ENCODE results near the gene TMOD3. TPM values are rescaled to one million over a fixed set of nuclear protein-coding genes. Genes with fewer than 3 reads are reported as not detected.

The TMOD3 gene
- total and polyA plus RNA-seq, 4 donors: 12.4 to 108 (median 41.1) TPM

DNA sequence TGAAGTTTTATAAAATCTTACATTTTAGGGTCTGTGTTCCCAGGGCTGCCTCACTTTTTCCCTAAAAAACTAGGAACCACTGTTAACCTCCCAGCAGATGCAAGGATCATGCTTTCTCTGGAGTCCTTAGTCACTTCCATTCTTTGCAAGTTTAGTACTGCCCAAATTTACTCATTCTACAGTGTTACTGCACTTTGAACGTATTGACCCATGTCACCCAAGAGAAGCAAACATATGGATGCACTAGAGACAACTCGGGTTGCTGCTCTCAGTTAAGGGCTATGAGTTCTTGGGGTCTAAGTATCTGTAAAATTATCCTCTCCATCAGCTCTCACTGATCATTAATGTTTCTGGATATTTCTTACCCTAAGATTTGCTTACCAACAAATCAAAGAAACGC is 83.1 kb downstream of the TMOD3 start:
- no peaks in the 10 kb centered on the region for H3K4me1 ChIP-seq (ENCODE audit: control insufficient read depth in 5 of 5, insufficient read depth in 5 of 5, low read length in 5 of 5)
- no peak overlapping the region for H3K4me3 ChIP-seq
- H3K9ac ChIP-seq (ENCODE audit: insufficient read depth in 1 of 2, low read length in 2 of 2): no peak overlapping the region
- H3K27me3 ChIP-seq (ENCODE audit: control insufficient read depth in 3 of 3, insufficient read depth in 3 of 3, low read length in 2 of 3): no peaks in the 10 kb centered on the region
- WGBS, 2 donors: 96 to 98% methylated on average over 3 of the region's 3 CpGs
- DNase-seq: no peak
- no peak for ATAC-seq (ENCODE audit: insufficient read depth, low FRiP score)
- H3K9me3 ChIP-seq (ENCODE audit: control insufficient read depth in 4 of 4, insufficient read depth in 3 of 4, low read length in 3 of 4): no peaks in the 10 kb centered on the region
- peaks cover 13 to 24% (median 16%) of the 10 kb centered on the region in 4 donors for H3K36me3 ChIP-seq (ENCODE audit: control insufficient read depth in 4 of 4, insufficient read depth in 4 of 4, low read length in 4 of 4)
- H3K27ac ChIP-seq (ENCODE audit: low read depth in 1 of 2, low read length in 1 of 2): no peak overlapping the region
- TF ChIP-seq CTCF (IDR thresholded peaks at IDR 0.05; ENCODE audit: control extremely low read depth, extremely low read depth): no peak

DNA sequence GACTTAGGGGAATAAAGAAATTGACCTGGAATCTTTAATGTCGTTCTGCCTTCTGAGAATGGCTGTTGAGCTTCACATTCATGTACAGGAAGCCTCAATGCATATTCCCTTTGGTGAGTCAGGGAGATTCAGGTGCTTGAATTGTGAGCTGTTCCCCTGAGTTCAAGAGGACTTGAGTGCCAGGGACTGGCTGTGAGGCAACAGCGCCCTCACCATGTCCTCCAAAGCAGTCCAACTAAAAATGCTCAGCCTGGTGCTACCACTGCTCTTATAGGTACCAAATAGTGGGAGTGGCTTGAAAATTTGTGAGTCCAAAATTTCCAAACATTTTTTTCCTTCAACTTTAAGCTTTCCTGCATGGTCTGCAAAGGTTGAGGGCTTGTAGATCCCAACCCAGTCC is 88.0 kb downstream of the TMOD3 start:
- 68 to 80% methylated on average over 2 of the region's 2 CpGs for WGBS, 2 donors
- Histone ChIP-seq H3K4me3 (no peak overlapping the region), H3K36me3 (ENCODE audit: control insufficient read depth in 4 of 4, insufficient read depth in 4 of 4, low read length in 4 of 4) (peaks cover 8 to 22% (median 19%) of the 10 kb centered on the region in 4 donors), H3K9me3 (ENCODE audit: control insufficient read depth in 4 of 4, insufficient read depth in 3 of 4, low read length in 3 of 4) (no peaks in the 10 kb centered on the region), H3K4me1 (ENCODE audit: control insufficient read depth in 5 of 5, insufficient read depth in 5 of 5, low read length in 5 of 5) (no peaks in the 10 kb centered on the region), H3K9ac (ENCODE audit: insufficient read depth in 1 of 2, low read length in 2 of 2) (no peak overlapping the region), H3K27me3 (ENCODE audit: control insufficient read depth in 3 of 3, insufficient read depth in 3 of 3, low read length in 2 of 3) (no peaks in the 10 kb centered on the region), H3K27ac (ENCODE audit: low read depth in 1 of 2, low read length in 1 of 2) (no peak overlapping the region)
- peak; percentile 69 for ATAC-seq (ENCODE audit: insufficient read depth, low FRiP score)
- DNase-seq: peak in 2 of 3 donors; percentile 15 to 40
- peak; percentile 4 for TF ChIP-seq CTCF (IDR thresholded peaks at IDR 0.05; ENCODE audit: control extremely low read depth, extremely low read depth)

DNA sequence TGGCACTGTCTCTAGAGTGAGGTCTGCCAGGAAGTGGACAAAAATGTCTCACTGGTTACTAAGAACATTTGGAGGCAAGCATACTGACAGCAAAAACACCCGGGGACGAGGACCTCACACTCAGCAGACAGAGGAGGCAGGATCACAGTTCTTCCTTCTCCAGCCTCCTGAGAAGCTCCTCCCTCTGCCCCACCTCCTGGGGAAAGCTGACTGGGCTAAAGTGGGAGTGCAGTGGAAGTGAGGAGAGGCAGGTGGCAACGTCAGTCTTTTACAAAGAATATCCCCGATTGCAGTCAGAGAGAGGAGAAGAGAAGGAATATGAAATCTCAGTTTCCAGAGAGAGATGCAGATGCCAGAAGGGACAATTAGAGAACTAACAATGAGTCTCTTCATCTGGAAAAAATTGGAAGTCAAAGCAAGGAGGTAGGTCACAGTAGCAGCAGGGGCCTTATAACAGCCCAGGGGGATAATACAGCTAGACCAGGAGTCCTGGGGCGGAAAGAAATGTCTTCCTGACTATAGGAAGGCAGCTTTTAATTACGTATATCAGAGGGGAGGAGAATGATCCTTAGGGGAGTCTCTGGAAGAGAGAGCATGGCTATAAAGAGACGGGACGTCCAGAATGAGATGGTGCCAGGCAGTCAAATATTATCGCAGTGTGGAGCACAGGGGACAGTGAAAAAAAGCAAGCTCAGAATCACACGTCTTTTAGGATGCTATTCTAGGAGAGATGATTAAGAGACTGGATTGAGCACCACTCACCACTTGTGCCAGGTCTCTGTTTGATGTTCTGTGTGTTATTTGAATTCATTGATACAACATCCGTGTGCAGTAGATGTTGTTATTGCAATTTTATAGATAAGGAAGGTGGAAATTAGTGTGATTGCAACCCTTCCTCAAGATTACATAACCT is 95.0 kb downstream of the TMOD3 start:
- WGBS, 2 donors: 75 to 84% methylated on average over 11 of the region's 11 CpGs
- H3K4me1 ChIP-seq (ENCODE audit: control insufficient read depth in 5 of 5, insufficient read depth in 5 of 5, low read length in 5 of 5): no peaks in the 10 kb centered on the region
- H3K27me3 ChIP-seq (ENCODE audit: control insufficient read depth in 3 of 3, insufficient read depth in 3 of 3, low read length in 2 of 3): no peaks in the 10 kb centered on the region
- H3K9me3 ChIP-seq (ENCODE audit: control insufficient read depth in 4 of 4, insufficient read depth in 3 of 4, low read length in 3 of 4): no peaks in the 10 kb centered on the region
- no peak overlapping the region for H3K9ac ChIP-seq (ENCODE audit: insufficient read depth in 1 of 2, low read length in 2 of 2)
- H3K36me3 ChIP-seq (ENCODE audit: control insufficient read depth in 4 of 4, insufficient read depth in 4 of 4, low read length in 4 of 4): peaks cover 0 to 32% (median 31%) of the 10 kb centered on the region in 4 donors
- no peak overlapping the region for H3K4me3 ChIP-seq
- ATAC-seq (ENCODE audit: insufficient read depth, low FRiP score): no peak
- peak overlapping the region in 1 of 2 donors; percentile 71 for H3K27ac ChIP-seq (ENCODE audit: low read depth in 1 of 2, low read length in 1 of 2)
- DNase-seq: peak in 1 of 3 donors; percentile 4
- no peak for TF ChIP-seq CTCF (IDR thresholded peaks at IDR 0.05; ENCODE audit: control extremely low read depth, extremely low read depth)

Data from lung (tissue), 12 donors.